Mucosa of descending colon (tissue), 3 donors: ENCODE data around the gene SMS. TPM values are rescaled to one million over a fixed set of nuclear protein-coding genes. Genes with fewer than 3 reads are reported as not detected.
A peak's percentile ranks its signal among the peaks of the same experiment; 100 is the strongest.

Source experiments
- ATAC-seq: fragments of 200-7000 bp; cut with Tn5 transposase; one replicate; pipeline ENCODE4 v1.9.1; 2020; ENCODE audit warnings: mild to moderate bottlenecking, moderate library complexity
- DNase-seq, 3 donors: peaks; one replicate each; pipeline ENCODE4 v3.0.0-alpha.2; 2020
- H3K36me3 ChIP-seq: fragments of 200-600 bp; one replicate; pipeline ENCODE4 v1.8.0; 2021; ENCODE audit warnings: low read depth, mild to moderate bottlenecking
- H3K4me1 ChIP-seq: fragments of 200-600 bp; one replicate; pipeline ENCODE4 v1.8.0; 2021; ENCODE audit warnings: low read depth, mild to moderate bottlenecking
- H3K4me3 ChIP-seq: fragments of 200-600 bp; one replicate; pipeline ENCODE4 v1.8.0; 2021; ENCODE audit warnings: mild to moderate bottlenecking
- H3K9me3 ChIP-seq: fragments of 200-600 bp; one replicate; pipeline ENCODE4 v1.8.0; 2021; ENCODE audit warnings: mild to moderate bottlenecking
- CTCF ChIP-seq: fragments of 200-600 bp; IDR thresholded peaks from one replicate; pipeline ENCODE4 v1.8.0; 2022; ENCODE audit warnings: antibody characterized with exemption, mild to moderate bottlenecking
- intact Hi-C, 2 donors: fragments of 100-400 bp; cut with DNase I in 1 of 2; cut with micrococcal nuclease in 1 of 2; formaldehyde crosslinking; loops; one replicate each; pipeline versions ENCODE4 v1.11.0 to v1.11.1; 2022; cut with DNase I, micrococcal nuclease
- total RNA-seq, 3 donors: library from RNA; stranded (reverse); fragmentation: NEBNext Ultra II Directional in 2 of 3; extraction: Animal tissue kit (Norgen Biotek cat#: 25700) in 2 of 3; gene quantifications; one replicate each; pipeline versions ENCODE4 v1.2.1 to v1.2.4, GENCODE V29; 2021 to 2023
- donor health status: DM: no; HTN: no; CAD: no; lungs with moderate emphysema.
- donor health status: DM: no; HTN: no; CAD: no.
- donor health status: DM: no; HTN: yes; CAD: no.

Gene SMS
- total RNA-seq, 3 donors from 2014 or later, result 42.4 to 71.1 (median 56.1) TPM

- no peak for TF ChIP-seq CTCF
- no peak for DNase-seq
- Histone ChIP-seq H3K4me1 (no peaks in the 10 kb centered on the region), H3K9me3 (no peaks in the 10 kb centered on the region), H3K4me3 (no peak overlapping the region), H3K36me3 (no peaks in the 10 kb centered on the region)
- intact Hi-C loops, result no loop called here
- no peak for ATAC-seq
Measured at GRCh38 chrX:21986596-21986995, 46.1 kb downstream of the SMS start.

GRCh38 chrX:21989384-21989783 lies 48.9 kb downstream of the SMS start:
- no peak for ATAC-seq
- H3K4me1 ChIP-seq, result no peaks in the 10 kb centered on the region
- intact Hi-C loops, result no loop called here
- no peak for TF ChIP-seq CTCF
- H3K9me3 ChIP-seq, result no peaks in the 10 kb centered on the region
- no peaks in the 10 kb centered on the region for H3K36me3 ChIP-seq
- no peak for DNase-seq
- H3K4me3 ChIP-seq, result no peak overlapping the region

GRCh38 chrX:21990832-21991231 lies 50.3 kb downstream of the SMS start:
- intact Hi-C loops, result no loop called here
- Histone ChIP-seq H3K36me3 (no peaks in the 10 kb centered on the region), H3K4me1 (no peaks in the 10 kb centered on the region), H3K9me3 (no peaks in the 10 kb centered on the region), H3K4me3 (no peak overlapping the region)
- ATAC-seq, result no peak
- no peak for TF ChIP-seq CTCF
- DNase-seq, result no peak

GRCh38 chrX:21991504-21991903 lies 51.0 kb downstream of the SMS start:
- no peak for TF ChIP-seq CTCF
- ATAC-seq (no peak), DNase-seq (no peak)
- Histone ChIP-seq H3K9me3 (no peaks in the 10 kb centered on the region), H3K36me3 (no peaks in the 10 kb centered on the region), H3K4me3 (no peak overlapping the region), H3K4me1 (no peaks in the 10 kb centered on the region)
- intact Hi-C loops, result no loop called here

GRCh38 chrX:21993265-21993664 lies 52.8 kb downstream of the SMS start:
- ATAC-seq (peak; percentile 49), DNase-seq (peak in 1 of 3 donors; percentile 56)
- no peak for TF ChIP-seq CTCF
- intact Hi-C loops, result no loop called here
- Histone ChIP-seq H3K4me3 (no peak overlapping the region), H3K36me3 (no peaks in the 10 kb centered on the region), H3K4me1 (no peaks in the 10 kb centered on the region), H3K9me3 (no peaks in the 10 kb centered on the region)

GRCh38 chrX:21996872-21997455 lies 56.5 kb downstream of the SMS start:
- ATAC-seq (peak; percentile 58), DNase-seq (no peak)
- no peaks in the 10 kb centered on the region for H3K36me3 ChIP-seq
- intact Hi-C loops, result no loop called here
- TF ChIP-seq CTCF, result no peak
- H3K9me3 ChIP-seq, result no peaks in the 10 kb centered on the region
- H3K4me3 ChIP-seq, result no peak overlapping the region
- H3K4me1 ChIP-seq, result no peaks in the 10 kb centered on the region
